Right cardiac atrium (tissue), 5 donors: ENCODE results near the gene TMEM272. TPM values are rescaled to one million over a fixed set of nuclear protein-coding genes. Genes with fewer than 3 reads are reported as not detected.
A peak's percentile ranks its signal among the peaks of the same experiment; 100 is the strongest.

Experiments
- ATAC-seq, 2 donors: fragments of 200-7000 bp; cut with Tn5 transposase; one replicate each; pipeline versions ENCODE4 v1.8.0 to v1.9.1; 2020; ENCODE audit warnings: moderate library complexity in 2 of 2, mild to moderate bottlenecking in 1 of 2
- DNase-seq, 3 donors: peaks; one replicate each; pipeline ENCODE4 v3.0.0-alpha.2; 2020
- H3K27ac ChIP-seq: one replicate; pipeline ENCODE4 v1.5.1; 2013; ENCODE audit warnings: mild to moderate bottlenecking, low read length, control low read depth, moderate library complexity
- H3K27me3 ChIP-seq: one replicate; pipeline ENCODE4 v1.6.1; 2013; ENCODE audit not compliant: control insufficient read depth, insufficient read depth
- H3K4me1 ChIP-seq: one replicate; pipeline ENCODE4 v1.6.1; 2013; ENCODE audit warnings: low read length; ENCODE audit not compliant: control insufficient read depth, insufficient read depth
- H3K4me3 ChIP-seq: one replicate; pipeline ENCODE4 v1.5.1; 2013; ENCODE audit warnings: low read length, control low read depth
- H3K9me3 ChIP-seq: one replicate; pipeline ENCODE4 v1.6.1; 2013; ENCODE audit warnings: low read length; ENCODE audit not compliant: control insufficient read depth
- WGBS: extraction: QIAGEN DNeasy Blood & Tissue Kit; methylation state at CpG from one replicate; pipeline ENCODE4 v1.1.7; 2013; 5-methylcytosine and 5-hydroxymethylcytosine counted together
- intact Hi-C, 4 donors: fragments of 100-400 bp; cut with DNase I; formaldehyde crosslinking; loops; one replicate each; pipeline versions ENCODE4 v1.11.0 to v1.14.0; 2022 to 2023
- polyA plus RNA-seq: library from polyadenylated mRNA; stranded (reverse); fragments of 200-250 nt; gene quantifications from one replicate; pipeline ENCODE4 v1.2.3, GENCODE V29; 2013
- total RNA-seq, 4 donors: library from RNA; stranded (reverse); fragmentation: NEBNext Ultra II Directional; extraction: Animal tissue kit (Norgen Biotek cat#: 25700); gene quantifications; one replicate each; pipeline ENCODE4 v1.2.1, GENCODE V29; 2021
- donor health status: healthy with polysubstance abuse.
- donor health status: DM: no; HTN: yes; CAD: no.
- donor health status: DM: no; HTN: no; CAD: no.
- donor health status: DM: no; HTN: yes; CAD: no; lungs with severe emphysema.
- donor health status: DM: yes; HTN: yes; CAD: no.

Gene TMEM272
- total and polyA plus RNA-seq, 5 donors = 2.7 to 8.2 (median 4.3) TPM

- peak in 2 of 3 donors; percentile 77 to 80 for DNase-seq
- ATAC-seq = no peak
- intact Hi-C loops = loop anchor here in 3 of 4 donors (5.0 to 10.0 kb wide), 3 partner anchors 220 to 350 kb away; partner anchors contain the start of genes WDFY2 (in 2 of the 3) and INTS6 (in 1 of the 3)
- Histone ChIP-seq H3K9me3 (no peaks in the 10 kb centered on the region), H3K27me3 (no peaks in the 10 kb centered on the region), H3K4me3 (peak overlapping the region; percentile 60), H3K4me1 (peaks cover 17% of the 10 kb centered on the region), H3K27ac (peak overlapping the region; percentile 92)
- 13% methylated on average over 31 of the region's 31 CpGs for WGBS
These were observed 40.4 kb downstream of the TMEM272 start for GRCh38 chr13:51804295-51805172.

- ATAC-seq (peak; percentile 90 to 92), DNase-seq (peak; percentile 93 to 98 (median 97))
- Histone ChIP-seq H3K4me1 (peaks cover 17% of the 10 kb centered on the region), H3K9me3 (no peaks in the 10 kb centered on the region), H3K27ac (peak within 1 kb of the TSS; percentile 92), H3K27me3 (no peaks in the 10 kb centered on the region), H3K4me3 (peak within 1 kb of the TSS; percentile 60)
- WGBS = under 1% methylated on average over 91 of the region's 91 CpGs
- intact Hi-C loops = loop anchor here in 3 of 4 donors (5.0 to 10.0 kb wide), 3 partner anchors 219 to 349 kb away; partner anchors contain the start of genes WDFY2 (in 2 of the 3) and INTS6 (in 1 of the 3)
These were observed 41.3 kb downstream of the TMEM272 start, which contains the start of gene DHRS12 for GRCh38 chr13:51803422-51804294. Gene DHRS12 (minus strand): TSS chr13:51804163. CDS start chr13:51799659, 4,504 bp downstream.

GRCh38 chr13:51802631-51803418 lies 42.2 kb downstream of the TMEM272 start:
- Histone ChIP-seq H3K27me3 (no peaks in the 10 kb centered on the region), H3K4me1 (peaks cover 17% of the 10 kb centered on the region), H3K9me3 (no peaks in the 10 kb centered on the region), H3K27ac (peak overlapping the region; percentile 92), H3K4me3 (peak overlapping the region; percentile 60)
- peak in 1 of 3 donors; percentile 7 for DNase-seq
- 38% methylated on average over 9 of the region's 9 CpGs for WGBS
- intact Hi-C loops = loop anchor here in 3 of 4 donors (5.0 to 10.0 kb wide), 3 partner anchors 218 to 348 kb away; partner anchors contain the start of genes WDFY2 (in 2 of the 3) and INTS6 (in 1 of the 3)
- no peak for ATAC-seq

- ATAC-seq = peak; percentile 10 to 15
- H3K27me3 ChIP-seq = no peaks in the 10 kb centered on the region
- peak overlapping the region; percentile 92 for H3K27ac ChIP-seq
- H3K9me3 ChIP-seq = no peaks in the 10 kb centered on the region
- no peak overlapping the region for H3K4me3 ChIP-seq
- H3K4me1 ChIP-seq = peaks cover 14% of the 10 kb centered on the region
- intact Hi-C loops = loop anchor here in 3 of 4 donors (5.0 to 10.0 kb wide), 3 partner anchors 217 to 347 kb away; partner anchors contain the start of genes WDFY2 (in 2 of the 3) and INTS6 (in 1 of the 3)
- peak; percentile 80 to 91 (median 89) for DNase-seq
- 33% methylated on average over 7 of the region's 7 CpGs for WGBS
These were observed 43.3 kb downstream of the TMEM272 start for GRCh38 chr13:51801631-51802099.

- intact Hi-C loops = loop anchor here in 3 of 4 donors (5.0 to 10.0 kb wide), 3 partner anchors 216 to 346 kb away; partner anchors contain the start of genes WDFY2 (in 2 of the 3) and INTS6 (in 1 of the 3)
- H3K4me1 ChIP-seq = peaks cover 14% of the 10 kb centered on the region
These were observed 44.5 kb downstream of the TMEM272 start for GRCh38 chr13:51800486-51800885.

GRCh38 chr13:51799261-51799660 lies 45.7 kb downstream of the TMEM272 start:
- peak in 1 of 3 donors; percentile 37 for DNase-seq
- intact Hi-C loops = no loop called here
- ATAC-seq = no peak
- no peaks in the 10 kb centered on the region for H3K9me3 ChIP-seq
- H3K4me3 ChIP-seq = no peak overlapping the region
- H3K27me3 ChIP-seq = no peaks in the 10 kb centered on the region
- H3K4me1 ChIP-seq = peaks cover 14% of the 10 kb centered on the region
- WGBS = 94% methylated on average over 12 of the region's 12 CpGs
- H3K27ac ChIP-seq = no peak overlapping the region

More at GRCh38 chr13:51800486-51800885, 44.5 kb downstream of the TMEM272 start:
- Histone ChIP-seq H3K4me3 (no peak overlapping the region), H3K27ac (no peak overlapping the region), H3K9me3 (no peaks in the 10 kb centered on the region), H3K27me3 (no peaks in the 10 kb centered on the region)
- DNase-seq (no peak), ATAC-seq (no peak)
- 82% methylated on average over 5 of the region's 5 CpGs for WGBS

GRCh38 chr13:51797664-51798488 lies 47.1 kb downstream of the TMEM272 start:
- Histone ChIP-seq H3K27ac (no peak overlapping the region), H3K9me3 (no peaks in the 10 kb centered on the region), H3K4me3 (no peak overlapping the region), H3K27me3 (no peaks in the 10 kb centered on the region), H3K4me1 (peaks cover 12% of the 10 kb centered on the region)
- intact Hi-C loops = no loop called here
- WGBS = 80% methylated on average over 12 of the region's 12 CpGs
- ATAC-seq (no peak), DNase-seq (peak in 1 of 3 donors; percentile 45)

GRCh38 chr13:51796546-51796945 lies 48.4 kb downstream of the TMEM272 start:
- Histone ChIP-seq H3K4me1 (peaks cover under 1% of the 10 kb centered on the region), H3K27ac (no peak overlapping the region), H3K4me3 (no peak overlapping the region), H3K27me3 (no peaks in the 10 kb centered on the region), H3K9me3 (no peaks in the 10 kb centered on the region)
- DNase-seq (peak in 1 of 3 donors; percentile 24), ATAC-seq (no peak)
- 54% methylated on average over 7 of the region's 7 CpGs for WGBS
- intact Hi-C loops = no loop called here

- Histone ChIP-seq H3K27ac (no peak overlapping the region), H3K9me3 (no peaks in the 10 kb centered on the region), H3K27me3 (no peaks in the 10 kb centered on the region), H3K4me3 (no peak overlapping the region), H3K4me1 (no peaks in the 10 kb centered on the region)
- intact Hi-C loops = no loop called here
- ATAC-seq (no peak), DNase-seq (no peak)
- WGBS = 89% methylated on average over 2 of the region's 2 CpGs
These were observed 49.6 kb downstream of the TMEM272 start for GRCh38 chr13:51795419-51795818.
